ENCODE results near the gene CCDC27. TPM values are rescaled to one million over a fixed set of nuclear protein-coding genes. Genes with fewer than 3 reads are reported as not detected.

CCDC27 gene
- total RNA-seq, 1 experiment from 2014 or later, result not detected

DNA sequence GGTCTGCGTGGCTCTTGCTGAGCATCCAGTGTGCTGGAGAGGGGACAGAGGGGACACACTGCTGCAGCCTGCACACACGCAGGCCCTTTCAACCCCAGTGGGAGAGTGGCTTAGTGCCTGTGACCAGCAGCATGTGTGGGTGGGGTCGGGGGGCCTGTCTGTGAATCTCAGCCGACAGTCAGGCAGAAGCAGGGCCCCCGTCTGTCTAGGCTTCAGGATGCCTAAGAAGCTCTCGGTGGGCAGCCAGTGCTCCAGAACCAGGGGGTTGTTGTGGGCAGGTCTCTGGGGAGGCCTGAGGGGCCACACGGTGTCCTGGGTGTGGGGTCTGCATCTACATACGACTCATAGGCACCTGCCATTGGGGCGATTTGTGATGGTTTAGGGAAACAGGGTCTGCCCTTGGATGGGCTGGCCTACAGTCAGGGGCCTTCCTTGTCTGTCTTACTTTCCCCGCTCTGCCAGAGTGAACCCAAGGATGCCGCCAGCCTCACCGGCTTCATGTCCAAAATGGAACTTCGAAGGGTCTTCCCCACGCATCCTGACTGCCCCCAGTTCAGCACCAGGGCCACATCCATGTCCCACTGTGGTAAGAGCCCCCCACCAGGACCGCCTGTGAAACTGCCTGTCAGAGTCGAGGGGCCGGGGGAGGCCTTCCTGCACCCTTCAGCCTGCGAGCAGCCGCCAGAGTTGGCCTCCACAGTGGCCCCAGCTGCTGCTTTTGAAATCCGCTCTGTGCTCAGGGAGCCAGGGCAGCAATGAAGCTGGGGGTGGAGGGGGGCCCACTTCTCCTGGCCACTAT is 1.6 kb downstream of the CCDC27 start:
- ChIA-PET CTCF (interaction anchor here (0.5 kb wide), 1 partner anchor 22 kb away, joined by 6 read pairs; no protein-coding TSS in a partner anchor), POLR2A (no interaction called here)
- intact Hi-C loops (cut with micrococcal nuclease; ENCODE audit: unreplicated experiment) (no loop called here), in situ Hi-C loops (cut with HindIII; ENCODE audit: low pct_unique_long_range_greater_than_20kb, low sequenced_read_pairs) (no loop called here)
- no peak for DNase-seq (ENCODE audit: low read depth, low spot score)
- no peak for TF ChIP-seq SIN3A (IDR thresholded peaks at IDR 0.05; ENCODE audit: borderline replicate concordance, insufficient read depth, low read depth, low read length)
- TF ChIP-seq, protein P1, sequence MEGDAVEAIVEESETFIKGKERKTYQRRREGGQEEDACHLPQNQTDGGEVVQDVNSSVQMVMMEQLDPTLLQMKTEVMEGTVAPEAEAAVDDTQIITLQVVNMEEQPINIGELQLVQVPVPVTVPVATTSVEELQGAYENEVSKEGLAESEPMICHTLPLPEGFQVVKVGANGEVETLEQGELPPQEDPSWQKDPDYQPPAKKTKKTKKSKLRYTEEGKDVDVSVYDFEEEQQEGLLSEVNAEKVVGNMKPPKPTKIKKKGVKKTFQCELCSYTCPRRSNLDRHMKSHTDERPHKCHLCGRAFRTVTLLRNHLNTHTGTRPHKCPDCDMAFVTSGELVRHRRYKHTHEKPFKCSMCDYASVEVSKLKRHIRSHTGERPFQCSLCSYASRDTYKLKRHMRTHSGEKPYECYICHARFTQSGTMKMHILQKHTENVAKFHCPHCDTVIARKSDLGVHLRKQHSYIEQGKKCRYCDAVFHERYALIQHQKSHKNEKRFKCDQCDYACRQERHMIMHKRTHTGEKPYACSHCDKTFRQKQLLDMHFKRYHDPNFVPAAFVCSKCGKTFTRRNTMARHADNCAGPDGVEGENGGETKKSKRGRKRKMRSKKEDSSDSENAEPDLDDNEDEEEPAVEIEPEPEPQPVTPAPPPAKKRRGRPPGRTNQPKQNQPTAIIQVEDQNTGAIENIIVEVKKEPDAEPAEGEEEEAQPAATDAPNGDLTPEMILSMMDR (IDR thresholded peaks at IDR 0.05), result no peak
- no peak for TF ChIP-seq TCF7L2 (IDR thresholded peaks at IDR 0.05; ENCODE audit: low read depth, low read length)
- no peak for TF ChIP-seq POLR2AphosphoS5 (IDR thresholded peaks at IDR 0.05; ENCODE audit: low read depth, low read length)
- TF ChIP-seq, protein P2, sequence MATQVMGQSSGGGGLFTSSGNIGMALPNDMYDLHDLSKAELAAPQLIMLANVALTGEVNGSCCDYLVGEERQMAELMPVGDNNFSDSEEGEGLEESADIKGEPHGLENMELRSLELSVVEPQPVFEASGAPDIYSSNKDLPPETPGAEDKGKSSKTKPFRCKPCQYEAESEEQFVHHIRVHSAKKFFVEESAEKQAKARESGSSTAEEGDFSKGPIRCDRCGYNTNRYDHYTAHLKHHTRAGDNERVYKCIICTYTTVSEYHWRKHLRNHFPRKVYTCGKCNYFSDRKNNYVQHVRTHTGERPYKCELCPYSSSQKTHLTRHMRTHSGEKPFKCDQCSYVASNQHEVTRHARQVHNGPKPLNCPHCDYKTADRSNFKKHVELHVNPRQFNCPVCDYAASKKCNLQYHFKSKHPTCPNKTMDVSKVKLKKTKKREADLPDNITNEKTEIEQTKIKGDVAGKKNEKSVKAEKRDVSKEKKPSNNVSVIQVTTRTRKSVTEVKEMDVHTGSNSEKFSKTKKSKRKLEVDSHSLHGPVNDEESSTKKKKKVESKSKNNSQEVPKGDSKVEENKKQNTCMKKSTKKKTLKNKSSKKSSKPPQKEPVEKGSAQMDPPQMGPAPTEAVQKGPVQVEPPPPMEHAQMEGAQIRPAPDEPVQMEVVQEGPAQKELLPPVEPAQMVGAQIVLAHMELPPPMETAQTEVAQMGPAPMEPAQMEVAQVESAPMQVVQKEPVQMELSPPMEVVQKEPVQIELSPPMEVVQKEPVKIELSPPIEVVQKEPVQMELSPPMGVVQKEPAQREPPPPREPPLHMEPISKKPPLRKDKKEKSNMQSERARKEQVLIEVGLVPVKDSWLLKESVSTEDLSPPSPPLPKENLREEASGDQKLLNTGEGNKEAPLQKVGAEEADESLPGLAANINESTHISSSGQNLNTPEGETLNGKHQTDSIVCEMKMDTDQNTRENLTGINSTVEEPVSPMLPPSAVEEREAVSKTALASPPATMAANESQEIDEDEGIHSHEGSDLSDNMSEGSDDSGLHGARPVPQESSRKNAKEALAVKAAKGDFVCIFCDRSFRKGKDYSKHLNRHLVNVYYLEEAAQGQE (IDR thresholded peaks at IDR 0.05; ENCODE audit: insufficient read depth in 1 of 2, low read depth in 2 of 2, low read length in 1 of 2), result no peak
- no peak overlapping the region for H3K4me3 ChIP-seq (ENCODE audit: low read depth in 2 of 2, low read length in 2 of 2)
- ATAC-seq, result no peak
- H3K36me3 ChIP-seq (ENCODE audit: control insufficient read depth, insufficient read depth, low read length), result no peaks in the 10 kb centered on the region
- no TSS peak for BruUV-seq (replicated peaks)
- H3K27ac ChIP-seq (ENCODE audit: low read length), result no peak overlapping the region
- no peaks in the 10 kb centered on the region for H3K4me1 ChIP-seq (ENCODE audit: control insufficient read depth, insufficient read depth, low read length)
- no peaks in the 10 kb centered on the region for H3K9me3 ChIP-seq (ENCODE audit: control insufficient read depth, insufficient read depth, low read depth, low read length)
- H3K27me3 ChIP-seq (ENCODE audit: control insufficient read depth, insufficient read depth, low read length), result no peaks in the 10 kb centered on the region

DNA sequence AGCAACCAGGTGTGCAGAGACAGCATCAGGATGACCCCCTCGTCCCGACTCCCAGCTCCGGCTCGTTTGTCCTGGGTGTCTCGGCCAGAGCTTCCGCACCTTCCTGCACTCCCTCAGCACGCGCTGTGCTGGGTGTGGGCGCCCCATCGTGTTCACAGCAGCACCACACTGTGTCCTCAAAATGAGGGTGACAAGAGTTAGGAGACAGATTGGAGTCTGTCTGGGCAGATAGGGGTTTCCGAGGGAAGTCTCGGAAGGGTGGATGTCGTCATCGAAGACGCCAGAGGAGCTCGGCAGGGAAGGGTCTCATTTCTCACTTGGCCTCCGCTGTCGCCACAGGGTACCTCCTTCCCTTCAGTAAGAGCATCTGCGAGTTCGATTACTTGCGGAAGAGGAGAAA is 4.1 kb downstream of the CCDC27 start:
- H3K9me3 ChIP-seq (ENCODE audit: control insufficient read depth, insufficient read depth, low read depth, low read length), result no peaks in the 10 kb centered on the region
- no peak for DNase-seq (ENCODE audit: low read depth, low spot score)
- TF ChIP-seq, protein P2 (IDR thresholded peaks at IDR 0.05; ENCODE audit: insufficient read depth in 1 of 2, low read depth in 2 of 2, low read length in 1 of 2), result no peak
- no peak for TF ChIP-seq TCF7L2 (IDR thresholded peaks at IDR 0.05; ENCODE audit: low read depth, low read length)
- TF ChIP-seq, protein P1 (IDR thresholded peaks at IDR 0.05), result no peak
- H3K27me3 ChIP-seq (ENCODE audit: control insufficient read depth, insufficient read depth, low read length), result 0 out of 2 replicates have a peak, but pooled peaks cover 3% of the 10 kb centered on the region
- H3K4me1 ChIP-seq (ENCODE audit: control insufficient read depth, insufficient read depth, low read length), result no peaks in the 10 kb centered on the region
- ChIA-PET POLR2A (no interaction called here), CTCF (no interaction called here)
- in situ Hi-C loops (cut with HindIII; ENCODE audit: low pct_unique_long_range_greater_than_20kb, low sequenced_read_pairs) (no loop called here), intact Hi-C loops (cut with micrococcal nuclease; ENCODE audit: unreplicated experiment) (no loop called here)
- H3K36me3 ChIP-seq (ENCODE audit: control insufficient read depth, insufficient read depth, low read length), result no peaks in the 10 kb centered on the region
- no TSS peak for BruUV-seq (replicated peaks)
- no peak overlapping the region for H3K4me3 ChIP-seq (ENCODE audit: low read depth in 2 of 2, low read length in 2 of 2)
- ATAC-seq, result no peak
- no peak overlapping the region for H3K27ac ChIP-seq (ENCODE audit: low read length)
